NCI-H2196 treated with DMSO at 0.1 percent for 48 hours (cell line): Measurements from ENCODE around the gene NIP7.

Experiments used
- DNase-seq: peaks from one replicate; lab custom pipeline; 2025; ENCODE audit not compliant: unreplicated experiment; lab: John Stamatoyannopoulos, UW

NIP7 gene

GRCh38 chr16:69384974-69385373, 45.4 kb downstream of the NIP7 start:
- no peak for DNase-seq

- DNase-seq: no peak
Measured at GRCh38 chr16:69386596-69386995, 47.0 kb downstream of the NIP7 start.
